ENCODE results near the gene SLC13A4.
"Not testable (repeated sequence)": the region's sequence is repeated elsewhere in the genome, so short reads cannot be mapped to it uniquely, and the experiment has no call there.

Gene SLC13A4

GRCh38 chr7:135706038-135706742, 21.8 kb downstream of the SLC13A4 start:
- Histone ChIP-seq H3K9me3 (ENCODE audit: severe bottlenecking) (no peaks in the 10 kb centered on the region), H3K4me3 (ENCODE audit: severe bottlenecking) (no peak overlapping the region), H3K4me1 (ENCODE audit: insufficient read depth, poor library complexity, severe bottlenecking) (peaks cover 25% of the 10 kb centered on the region), H3K27ac (ENCODE audit: poor library complexity, severe bottlenecking) (peak overlapping the region; percentile 84), H3K27me3 (ENCODE audit: insufficient read depth, poor library complexity, severe bottlenecking) (no peaks in the 10 kb centered on the region), H3K36me3 (ENCODE audit: low read depth) (no peaks in the 10 kb centered on the region)
- ATAC-seq (ENCODE audit: low read depth) = no peak
- no peak for TF ChIP-seq CTCF (IDR thresholded peaks at IDR 0.05; ENCODE audit: poor library complexity, severe bottlenecking)
- no peak for DNase-seq (ENCODE audit: low spot score)

GRCh38 chr7:135704698-135705097, 23.3 kb downstream of the SLC13A4 start:
- DNase-seq (ENCODE audit: low spot score) = no peak
- no peak for ATAC-seq (ENCODE audit: low read depth)
- H3K36me3 ChIP-seq (ENCODE audit: low read depth) = no peaks in the 10 kb centered on the region
- peaks cover 25% of the 10 kb centered on the region for H3K4me1 ChIP-seq (ENCODE audit: insufficient read depth, poor library complexity, severe bottlenecking)
- H3K4me3 ChIP-seq (ENCODE audit: severe bottlenecking) = no peak overlapping the region
- H3K9me3 ChIP-seq (ENCODE audit: severe bottlenecking) = no peaks in the 10 kb centered on the region
- H3K27me3 ChIP-seq (ENCODE audit: insufficient read depth, poor library complexity, severe bottlenecking) = no peaks in the 10 kb centered on the region
- no peak overlapping the region for H3K27ac ChIP-seq (ENCODE audit: poor library complexity, severe bottlenecking)
- no peak for TF ChIP-seq CTCF (IDR thresholded peaks at IDR 0.05; ENCODE audit: poor library complexity, severe bottlenecking)

- H3K36me3 ChIP-seq (ENCODE audit: low read depth) = no peaks in the 10 kb centered on the region
- no peaks in the 10 kb centered on the region for H3K9me3 ChIP-seq (ENCODE audit: severe bottlenecking)
- peaks cover 25% of the 10 kb centered on the region for H3K4me1 ChIP-seq (ENCODE audit: insufficient read depth, poor library complexity, severe bottlenecking)
- H3K27ac ChIP-seq (ENCODE audit: poor library complexity, severe bottlenecking) = no peak overlapping the region
- DNase-seq (ENCODE audit: low spot score) (no peak), ATAC-seq (ENCODE audit: low read depth) (no peak)
- no peak overlapping the region for H3K4me3 ChIP-seq (ENCODE audit: severe bottlenecking)
- no peak for TF ChIP-seq CTCF (IDR thresholded peaks at IDR 0.05; ENCODE audit: poor library complexity, severe bottlenecking)
- no peaks in the 10 kb centered on the region for H3K27me3 ChIP-seq (ENCODE audit: insufficient read depth, poor library complexity, severe bottlenecking)
Observed at GRCh38 chr7:135704074-135704473, 23.9 kb downstream of the SLC13A4 start.

GRCh38 chr7:135697276-135698049, 30.5 kb downstream of the SLC13A4 start:
- Histone ChIP-seq H3K4me3 (ENCODE audit: severe bottlenecking) (no peak overlapping the region), H3K27me3 (ENCODE audit: insufficient read depth, poor library complexity, severe bottlenecking) (no peaks in the 10 kb centered on the region), H3K4me1 (ENCODE audit: insufficient read depth, poor library complexity, severe bottlenecking) (no peaks in the 10 kb centered on the region), H3K36me3 (ENCODE audit: low read depth) (no peaks in the 10 kb centered on the region), H3K9me3 (ENCODE audit: severe bottlenecking) (no peaks in the 10 kb centered on the region), H3K27ac (ENCODE audit: poor library complexity, severe bottlenecking) (no peak overlapping the region)
- no peak for TF ChIP-seq CTCF (IDR thresholded peaks at IDR 0.05; ENCODE audit: poor library complexity, severe bottlenecking)
- ATAC-seq (ENCODE audit: low read depth) (no peak), DNase-seq (ENCODE audit: low spot score) (no peak)

GRCh38 chr7:135693558-135693957, 34.4 kb downstream of the SLC13A4 start:
- Histone ChIP-seq H3K4me1 (ENCODE audit: insufficient read depth, poor library complexity, severe bottlenecking) (peaks cover 3% of the 10 kb centered on the region), H3K27me3 (ENCODE audit: insufficient read depth, poor library complexity, severe bottlenecking) (no peaks in the 10 kb centered on the region), H3K4me3 (ENCODE audit: severe bottlenecking) (no peak overlapping the region), H3K27ac (ENCODE audit: poor library complexity, severe bottlenecking) (no peak overlapping the region), H3K36me3 (ENCODE audit: low read depth) (peaks cover 3% of the 10 kb centered on the region; the same call in 1 of the 2 replicates), H3K9me3 (ENCODE audit: severe bottlenecking) (no peaks in the 10 kb centered on the region)
- no peak for TF ChIP-seq CTCF (IDR thresholded peaks at IDR 0.05; ENCODE audit: poor library complexity, severe bottlenecking)
- DNase-seq (ENCODE audit: low spot score) = no peak
- ATAC-seq (ENCODE audit: low read depth) = no peak

GRCh38 chr7:135692606-135693005, 35.4 kb downstream of the SLC13A4 start:
- not testable (repeated sequence) for H3K4me3 ChIP-seq (ENCODE audit: severe bottlenecking); H3K27ac ChIP-seq (ENCODE audit: poor library complexity, severe bottlenecking); H3K27me3 ChIP-seq (ENCODE audit: insufficient read depth, poor library complexity, severe bottlenecking); H3K4me1 ChIP-seq (ENCODE audit: insufficient read depth, poor library complexity, severe bottlenecking); H3K9me3 ChIP-seq (ENCODE audit: severe bottlenecking); ATAC-seq (ENCODE audit: low read depth); DNase-seq (ENCODE audit: low spot score); H3K36me3 ChIP-seq (ENCODE audit: low read depth)

All from RWPE2 (cell line).